ENCODE data around the gene INTS7. TPM values are rescaled to one million over a fixed set of nuclear protein-coding genes. Genes with fewer than 3 reads are reported as not detected.
A peak's percentile ranks its signal among the peaks of the same experiment; 100 is the strongest.

Gene INTS7
- total and polyA plus RNA-seq, 9 of the 15 experiments (the other 6 are each of a cell fraction or from before 2014, with no cell fraction given), result 27.3 to 68.4 (median 40.4) TPM

GRCh38 chr1:212035123-212035834 lies at the start of gene INTS7, which contains the start of gene DTL (continued):
- TF ChIP-seq NEUROD1 (IDR thresholded peaks at IDR 0.05; ENCODE audit: borderline replicate concordance, low read depth, low read length, partially characterized antibody) (peak; percentile 90), E2F3 (CRISPR knock-in tag; IDR thresholded peaks at IDR 0.05) (peak; percentile 99), MEF2D (tag; conservative IDR thresholded peaks at IDR 0.05; ENCODE audit: low read depth) (peak; percentile 68; the same call in 1 of the 2 replicates), ESRRA (IDR thresholded peaks at IDR 0.05; ENCODE audit: borderline replicate concordance, low read depth) (peak; percentile 88), ZKSCAN1 (IDR thresholded peaks at IDR 0.05; ENCODE audit: low read depth, low read length) (peak; percentile 62; the same call in 1 of the 2 replicates), ELF2 (CRISPR knock-in tag; IDR thresholded peaks at IDR 0.05) (no peak), NR2C1 (IDR thresholded peaks at IDR 0.05) (peak; percentile 90), NR2C1 (tag; IDR thresholded peaks at IDR 0.05) (peak; percentile 87), RAD51 (IDR thresholded peaks at IDR 0.05; ENCODE audit: borderline replicate concordance, low read depth) (peak; percentile 48; the same call in 1 of the 2 replicates), EHMT2 (IDR thresholded peaks at IDR 0.05) (peak; percentile 91), ZFP30 (CRISPR knock-in tag; IDR thresholded peaks at IDR 0.05; ENCODE audit: borderline replicate concordance) (no peak), JUN (IDR thresholded peaks at IDR 0.05; ENCODE audit: borderline replicate concordance, low read depth, low read length) (peak; percentile 44), JUN (CRISPR knock-in tag; IDR thresholded peaks at IDR 0.05; ENCODE audit: borderline replicate concordance) (peak; percentile 11; the same call in 1 of the 2 replicates), LARP7 (IDR thresholded peaks at IDR 0.05) (peak; percentile 88; the same call in 1 of the 2 replicates), ZNF431 (CRISPR knock-in tag; IDR thresholded peaks at IDR 0.05) (peak; percentile 72), NFE2 (IDR thresholded peaks at IDR 0.05; ENCODE audit: low read depth) (no peak), ZNF224 (CRISPR knock-in tag; IDR thresholded peaks at IDR 0.05) (no peak), ZC3H8 (IDR thresholded peaks at IDR 0.05) (peak; percentile 88; the same call in 1 of the 2 replicates), XRCC4 (IDR thresholded peaks at IDR 0.05; ENCODE audit: extremely low read depth, insufficient read depth, insufficient read length) (no peak), ZNF263 (CRISPR knock-in tag; IDR thresholded peaks at IDR 0.05; ENCODE audit: borderline replicate concordance) (peak; percentile 61; the same call in 1 of the 2 replicates), HSF4 (CRISPR knock-in tag; IDR thresholded peaks at IDR 0.05; ENCODE audit: borderline replicate concordance) (no peak), FIP1L1 (IDR thresholded peaks at IDR 0.05; ENCODE audit: low read depth, low read length, poor library complexity, severe bottlenecking) (no peak), KLF16 (IDR thresholded peaks at IDR 0.05) (peak; percentile 77), HMG20B (CRISPR knock-in tag; IDR thresholded peaks at IDR 0.05) (no peak)
- TF ChIP-seq, protein P1, sequence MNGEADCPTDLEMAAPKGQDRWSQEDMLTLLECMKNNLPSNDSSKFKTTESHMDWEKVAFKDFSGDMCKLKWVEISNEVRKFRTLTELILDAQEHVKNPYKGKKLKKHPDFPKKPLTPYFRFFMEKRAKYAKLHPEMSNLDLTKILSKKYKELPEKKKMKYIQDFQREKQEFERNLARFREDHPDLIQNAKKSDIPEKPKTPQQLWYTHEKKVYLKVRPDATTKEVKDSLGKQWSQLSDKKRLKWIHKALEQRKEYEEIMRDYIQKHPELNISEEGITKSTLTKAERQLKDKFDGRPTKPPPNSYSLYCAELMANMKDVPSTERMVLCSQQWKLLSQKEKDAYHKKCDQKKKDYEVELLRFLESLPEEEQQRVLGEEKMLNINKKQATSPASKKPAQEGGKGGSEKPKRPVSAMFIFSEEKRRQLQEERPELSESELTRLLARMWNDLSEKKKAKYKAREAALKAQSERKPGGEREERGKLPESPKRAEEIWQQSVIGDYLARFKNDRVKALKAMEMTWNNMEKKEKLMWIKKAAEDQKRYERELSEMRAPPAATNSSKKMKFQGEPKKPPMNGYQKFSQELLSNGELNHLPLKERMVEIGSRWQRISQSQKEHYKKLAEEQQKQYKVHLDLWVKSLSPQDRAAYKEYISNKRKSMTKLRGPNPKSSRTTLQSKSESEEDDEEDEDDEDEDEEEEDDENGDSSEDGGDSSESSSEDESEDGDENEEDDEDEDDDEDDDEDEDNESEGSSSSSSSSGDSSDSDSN (IDR thresholded peaks at IDR 0.05; ENCODE audit: borderline replicate concordance in 1 of 2, low read depth in 2 of 2, low read length in 2 of 2), result 0 out of 4 replicates have a peak, but pooled peaks of 1 of the 2 experiments have one; percentile 29

Data from K562 (cell line).